Astrocyte (in vitro differentiated cells and primary cell): Measurements from ENCODE around the gene CGN.

Experiments used
- CTCF ChIP-seq: IDR thresholded peaks from 2 replicates; pipeline ENCODE4 v1.5.1; 2011; ENCODE audit warnings: low read depth, mild to moderate bottlenecking, inconsistent platforms, low read length, moderate library complexity; ENCODE audit not compliant: insufficient read depth
- EZH2 ChIP-seq: IDR thresholded peaks from 2 replicates; pipeline ENCODE4 v1.6.1; 2012; ENCODE audit warnings: mild to moderate bottlenecking, low read length, inconsistent platforms; ENCODE audit not compliant: insufficient read depth

- TF ChIP-seq CTCF (no peak), EZH2 (no peak)
Measured at GRCh38 chr1:151495316-151495715, 15.9 kb upstream of the CGN start.
